Measurements from ENCODE around the gene ZSCAN16. TPM values are rescaled to one million over a fixed set of nuclear protein-coding genes. Genes with fewer than 3 reads are reported as not detected.

ZSCAN16 gene
- total RNA-seq, 1 experiment from 2014 or later, result 5.3 TPM

GRCh38 chr6:28159029-28159607, 34.7 kb downstream of the ZSCAN16 start:
- Histone ChIP-seq H3K36me3 (ENCODE audit: control insufficient read depth, insufficient read depth, low read length) (peaks cover 9% of the 10 kb centered on the region; the same call in 1 of the 2 replicates), H3K4me1 (ENCODE audit: control insufficient read depth, insufficient read depth, low read length) (no peaks in the 10 kb centered on the region), H3K27ac (ENCODE audit: low read length) (no peak overlapping the region), H3K27me3 (ENCODE audit: control insufficient read depth, insufficient read depth, low read length) (no peaks in the 10 kb centered on the region), H3K4me3 (ENCODE audit: low read depth in 2 of 2, low read length in 2 of 2) (no peak overlapping the region), H3K9me3 (ENCODE audit: control insufficient read depth, insufficient read depth, low read depth, low read length) (peaks cover 9% of the 10 kb centered on the region; the same call in 1 of the 2 replicates)
- in situ Hi-C loops (cut with HindIII; ENCODE audit: low pct_unique_long_range_greater_than_20kb, low sequenced_read_pairs), result no loop called here
- ChIA-PET POLR2A (no interaction called here), CTCF (no interaction called here)
- ATAC-seq (no peak), DNase-seq (ENCODE audit: low read depth, low spot score) (no peak)
- intact Hi-C loops (cut with micrococcal nuclease; ENCODE audit: unreplicated experiment), result no loop called here
- no TSS peak for BruUV-seq (replicated peaks)
- no peak for TF ChIP-seq SIN3A (IDR thresholded peaks at IDR 0.05; ENCODE audit: borderline replicate concordance, insufficient read depth, low read depth, low read length)
- no peak for TF ChIP-seq REST (IDR thresholded peaks at IDR 0.05; ENCODE audit: insufficient read depth in 1 of 2, low read depth in 2 of 2, low read length in 1 of 2)
- TF ChIP-seq TCF7L2 (IDR thresholded peaks at IDR 0.05; ENCODE audit: low read depth, low read length), result no peak
- no peak for TF ChIP-seq CTCF (IDR thresholded peaks at IDR 0.05)
- TF ChIP-seq POLR2AphosphoS5 (IDR thresholded peaks at IDR 0.05; ENCODE audit: low read depth, low read length), result no peak

GRCh38 chr6:28160233-28160632, 35.8 kb downstream of the ZSCAN16 start:
- intact Hi-C loops (cut with micrococcal nuclease; ENCODE audit: unreplicated experiment), result no loop called here
- no peaks in the 10 kb centered on the region; the same call in 1 of the 2 replicates for H3K9me3 ChIP-seq (ENCODE audit: control insufficient read depth, insufficient read depth, low read depth, low read length)
- no peak for DNase-seq (ENCODE audit: low read depth, low spot score)
- TF ChIP-seq TCF7L2 (IDR thresholded peaks at IDR 0.05; ENCODE audit: low read depth, low read length), result no peak
- no peak for TF ChIP-seq POLR2AphosphoS5 (IDR thresholded peaks at IDR 0.05; ENCODE audit: low read depth, low read length)
- TF ChIP-seq REST (IDR thresholded peaks at IDR 0.05; ENCODE audit: insufficient read depth in 1 of 2, low read depth in 2 of 2, low read length in 1 of 2), result no peak
- TF ChIP-seq SIN3A (IDR thresholded peaks at IDR 0.05; ENCODE audit: borderline replicate concordance, insufficient read depth, low read depth, low read length), result no peak
- TF ChIP-seq CTCF (IDR thresholded peaks at IDR 0.05), result no peak
- CTCF ChIA-PET, result no interaction called here
- peaks cover 3% of the 10 kb centered on the region; the same call in 1 of the 2 replicates for H3K36me3 ChIP-seq (ENCODE audit: control insufficient read depth, insufficient read depth, low read length)
- BruUV-seq (replicated peaks), result no TSS peak
- no peaks in the 10 kb centered on the region for H3K27me3 ChIP-seq (ENCODE audit: control insufficient read depth, insufficient read depth, low read length)
- H3K4me1 ChIP-seq (ENCODE audit: control insufficient read depth, insufficient read depth, low read length), result no peaks in the 10 kb centered on the region
- H3K4me3 ChIP-seq (ENCODE audit: low read depth in 2 of 2, low read length in 2 of 2), result no peak overlapping the region
- ATAC-seq, result no peak
- in situ Hi-C loops (cut with HindIII; ENCODE audit: low pct_unique_long_range_greater_than_20kb, low sequenced_read_pairs), result no loop called here
- POLR2A ChIA-PET, result no interaction called here
- no peak overlapping the region for H3K27ac ChIP-seq (ENCODE audit: low read length)
